ENCODE results near the gene CDC34. TPM values are rescaled to one million over a fixed set of nuclear protein-coding genes. Genes with fewer than 3 reads are reported as not detected.

Gene CDC34
- total and polyA plus RNA-seq, 9 donors, result 74.9 to 86.6 (median 80.2) TPM

DNA sequence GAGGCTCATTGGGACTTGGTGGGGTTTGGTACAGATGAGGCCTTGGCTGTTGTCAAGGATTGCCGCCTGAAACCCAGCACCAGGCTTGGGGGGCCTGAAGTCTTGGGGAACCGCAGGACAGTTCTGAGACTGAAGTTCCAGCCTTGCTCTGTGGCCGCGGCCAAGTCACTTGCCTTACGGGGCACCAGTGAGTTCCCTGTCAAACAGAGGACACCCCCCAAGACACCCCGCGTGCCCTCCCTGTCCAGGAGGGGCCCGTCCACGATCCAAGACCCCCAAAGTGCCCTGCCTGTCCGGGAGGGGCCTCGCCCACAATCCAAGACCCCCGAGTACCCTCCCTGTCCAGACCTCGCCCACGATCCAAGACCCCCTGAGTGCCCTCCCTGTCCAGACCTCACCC lies 2.5 kb downstream of the CDC34 start:
- peaks cover 47% of the 10 kb centered on the region for H3K36me3 ChIP-seq (ENCODE audit: control insufficient read depth, insufficient read depth, low read length)
- peaks cover 25% of the 10 kb centered on the region for H3K4me1 ChIP-seq (ENCODE audit: control insufficient read depth, insufficient read depth, low read length)
- WGBS (ENCODE audit: insufficient coverage), result 68% methylated on average over 13 of the region's 14 CpGs
- peak overlapping the region; percentile 95 for H3K27ac ChIP-seq (ENCODE audit: low read length)
- peak overlapping the region; percentile 85 for H3K4me3 ChIP-seq (ENCODE audit: low read length)
- no peaks in the 10 kb centered on the region for H3K9me3 ChIP-seq (replicated peaks; ENCODE audit: control insufficient read depth, low read depth, low read length)
- no peaks in the 10 kb centered on the region for H3K27me3 ChIP-seq (ENCODE audit: control insufficient read depth, insufficient read depth, low read length)
- no peak for DNase-seq

- Histone ChIP-seq H3K36me3 (ENCODE audit: control insufficient read depth, insufficient read depth, low read length) (peaks cover 55% of the 10 kb centered on the region), H3K9me3 (replicated peaks; ENCODE audit: control insufficient read depth, low read depth, low read length) (no peaks in the 10 kb centered on the region), H3K4me3 (ENCODE audit: low read length) (no peak overlapping the region), H3K4me1 (ENCODE audit: control insufficient read depth, insufficient read depth, low read length) (peaks cover 25% of the 10 kb centered on the region), H3K27ac (ENCODE audit: low read length) (no peak overlapping the region), H3K27me3 (ENCODE audit: control insufficient read depth, insufficient read depth, low read length) (no peaks in the 10 kb centered on the region)
- WGBS (ENCODE audit: insufficient coverage), result 75% methylated on average over 14 of the region's 16 CpGs
- DNase-seq, result no peak
Measured at GRCh38 chr19:535017-535835, 3.7 kb downstream of the CDC34 start.

GRCh38 chr19:536031-536880 lies 4.7 kb downstream of the CDC34 start:
- DNase-seq, result no peak
- Histone ChIP-seq H3K4me1 (ENCODE audit: control insufficient read depth, insufficient read depth, low read length) (peaks cover 19% of the 10 kb centered on the region), H3K27me3 (ENCODE audit: control insufficient read depth, insufficient read depth, low read length) (no peaks in the 10 kb centered on the region), H3K4me3 (ENCODE audit: low read length) (no peak overlapping the region), H3K36me3 (ENCODE audit: control insufficient read depth, insufficient read depth, low read length) (peaks cover 58% of the 10 kb centered on the region), H3K27ac (ENCODE audit: low read length) (no peak overlapping the region), H3K9me3 (replicated peaks; ENCODE audit: control insufficient read depth, low read depth, low read length) (no peaks in the 10 kb centered on the region)
- WGBS (ENCODE audit: insufficient coverage), result 91% methylated on average over 50 of the region's 55 CpGs

GRCh38 chr19:536881-537404 lies 5.4 kb downstream of the CDC34 start:
- no peak for DNase-seq
- H3K27me3 ChIP-seq (ENCODE audit: control insufficient read depth, insufficient read depth, low read length), result no peaks in the 10 kb centered on the region
- WGBS (ENCODE audit: insufficient coverage), result 92% methylated on average over 16 of the region's 26 CpGs
- H3K4me1 ChIP-seq (ENCODE audit: control insufficient read depth, insufficient read depth, low read length), result peaks cover 19% of the 10 kb centered on the region
- H3K27ac ChIP-seq (ENCODE audit: low read length), result no peak overlapping the region
- H3K9me3 ChIP-seq (replicated peaks; ENCODE audit: control insufficient read depth, low read depth, low read length), result no peaks in the 10 kb centered on the region
- H3K36me3 ChIP-seq (ENCODE audit: control insufficient read depth, insufficient read depth, low read length), result peaks cover 65% of the 10 kb centered on the region
- no peak overlapping the region for H3K4me3 ChIP-seq (ENCODE audit: low read length)

GRCh38 chr19:538641-539428 lies 7.3 kb downstream of the CDC34 start:
- peaks cover 72% of the 10 kb centered on the region for H3K36me3 ChIP-seq (ENCODE audit: control insufficient read depth, insufficient read depth, low read length)
- H3K9me3 ChIP-seq (replicated peaks; ENCODE audit: control insufficient read depth, low read depth, low read length), result no peaks in the 10 kb centered on the region
- peaks cover 9% of the 10 kb centered on the region for H3K4me1 ChIP-seq (ENCODE audit: control insufficient read depth, insufficient read depth, low read length)
- 83% methylated on average over 40 of the region's 40 CpGs for WGBS (ENCODE audit: insufficient coverage)
- no peaks in the 10 kb centered on the region for H3K27me3 ChIP-seq (ENCODE audit: control insufficient read depth, insufficient read depth, low read length)
- no peak overlapping the region for H3K27ac ChIP-seq (ENCODE audit: low read length)
- H3K4me3 ChIP-seq (ENCODE audit: low read length), result no peak overlapping the region
- DNase-seq, result no peak

DNA sequence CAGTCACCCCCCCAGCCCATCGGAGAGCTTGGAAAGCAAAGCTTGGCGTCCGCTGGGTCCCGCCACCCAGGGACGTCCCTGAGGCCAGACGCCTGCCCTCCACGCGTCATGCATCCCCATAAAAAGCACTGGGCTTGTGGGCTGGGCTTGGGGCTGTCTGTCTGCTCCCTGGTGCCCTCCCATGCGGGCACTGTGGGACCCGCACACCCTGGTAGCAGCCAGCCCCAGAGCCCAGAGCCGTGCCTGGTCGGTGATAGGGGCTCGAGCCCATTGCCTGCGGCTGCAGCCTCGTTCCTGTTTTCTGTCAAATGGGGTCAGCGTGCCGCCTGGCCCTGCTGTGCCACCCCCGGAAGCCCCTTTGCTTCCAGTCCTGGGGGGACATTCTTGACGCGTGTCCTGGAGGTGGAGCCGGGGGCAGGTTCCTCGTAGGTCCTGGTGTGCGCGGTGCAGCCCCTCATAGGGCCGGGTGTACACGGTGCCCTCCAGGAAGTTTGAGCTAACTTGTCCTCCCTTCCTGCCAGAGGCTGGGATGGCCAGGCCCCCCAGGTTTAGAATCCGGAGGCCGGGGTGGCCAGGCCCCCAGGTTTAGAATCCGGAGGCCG lies 8.0 kb downstream of the CDC34 start:
- Histone ChIP-seq H3K27me3 (ENCODE audit: control insufficient read depth, insufficient read depth, low read length) (no peaks in the 10 kb centered on the region), H3K9me3 (replicated peaks; ENCODE audit: control insufficient read depth, low read depth, low read length) (no peaks in the 10 kb centered on the region), H3K27ac (ENCODE audit: low read length) (no peak overlapping the region), H3K36me3 (ENCODE audit: control insufficient read depth, insufficient read depth, low read length) (peaks cover 68% of the 10 kb centered on the region), H3K4me3 (ENCODE audit: low read length) (no peak overlapping the region), H3K4me1 (ENCODE audit: control insufficient read depth, insufficient read depth, low read length) (peaks cover 4% of the 10 kb centered on the region)
- no peak for DNase-seq
- WGBS (ENCODE audit: insufficient coverage), result 86% methylated on average over 24 of the region's 30 CpGs

- DNase-seq, result no peak
- Histone ChIP-seq H3K36me3 (ENCODE audit: control insufficient read depth, insufficient read depth, low read length) (peaks cover 54% of the 10 kb centered on the region), H3K27me3 (ENCODE audit: control insufficient read depth, insufficient read depth, low read length) (no peaks in the 10 kb centered on the region)
Measured at GRCh38 chr19:540867-541637, 9.5 kb downstream of the CDC34 start.

DNA sequence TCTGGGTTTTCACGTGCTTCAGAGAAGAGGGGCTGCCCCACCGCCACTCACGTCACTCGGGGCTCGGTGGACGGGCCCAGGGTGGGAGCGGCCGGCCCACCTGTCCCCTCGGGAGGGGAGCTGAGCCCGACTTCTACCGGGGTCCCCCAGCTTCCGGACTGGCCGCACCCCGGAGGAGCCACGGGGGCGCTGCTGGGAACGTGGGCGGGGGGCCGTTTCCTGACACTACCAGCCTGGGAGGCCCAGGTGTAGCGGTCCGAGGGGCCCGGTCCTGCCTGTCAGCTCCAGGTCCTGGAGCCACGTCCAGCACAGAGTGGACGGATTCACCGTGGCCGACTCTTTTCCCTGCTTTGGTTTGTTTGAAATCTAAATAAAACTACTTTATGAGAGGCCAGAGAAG lies 10.1 kb downstream of the CDC34 start:
- no peak for DNase-seq
- WGBS (ENCODE audit: insufficient coverage), result 78% methylated on average over 19 of the region's 26 CpGs
- peaks cover 48% of the 10 kb centered on the region for H3K36me3 ChIP-seq (ENCODE audit: control insufficient read depth, insufficient read depth, low read length)
- no peaks in the 10 kb centered on the region for H3K27me3 ChIP-seq (ENCODE audit: control insufficient read depth, insufficient read depth, low read length)
- H3K4me3 ChIP-seq (ENCODE audit: low read length), result no peak overlapping the region
- no peaks in the 10 kb centered on the region for H3K4me1 ChIP-seq (ENCODE audit: control insufficient read depth, insufficient read depth, low read length)
- no peak overlapping the region for H3K27ac ChIP-seq (ENCODE audit: low read length)
- H3K9me3 ChIP-seq (replicated peaks; ENCODE audit: control insufficient read depth, low read depth, low read length), result no peaks in the 10 kb centered on the region

More at GRCh38 chr19:540867-541637, 9.5 kb downstream of the CDC34 start:
- 84% methylated on average over 51 of the region's 51 CpGs for WGBS (ENCODE audit: insufficient coverage)
- Histone ChIP-seq H3K9me3 (replicated peaks; ENCODE audit: control insufficient read depth, low read depth, low read length) (no peaks in the 10 kb centered on the region), H3K27ac (ENCODE audit: low read length) (no peak overlapping the region), H3K4me1 (ENCODE audit: control insufficient read depth, insufficient read depth, low read length) (no peaks in the 10 kb centered on the region), H3K4me3 (ENCODE audit: low read length) (no peak overlapping the region)
